K562 treated with DMSO at 1 percent for 4 hours (cell line): Measurements from ENCODE around the gene BTG2. TPM values are rescaled to one million over a fixed set of nuclear protein-coding genes. Genes with fewer than 3 reads are reported as not detected.

Experiments
- total RNA-seq: library from RNA; unstranded; fragments of 300-600 nt; gene quantifications from 2 replicates; pipeline ENCODE4 v1.2.3, GENCODE V29; 2022; ENCODE audit not compliant: insufficient read depth

The BTG2 gene, protein sequence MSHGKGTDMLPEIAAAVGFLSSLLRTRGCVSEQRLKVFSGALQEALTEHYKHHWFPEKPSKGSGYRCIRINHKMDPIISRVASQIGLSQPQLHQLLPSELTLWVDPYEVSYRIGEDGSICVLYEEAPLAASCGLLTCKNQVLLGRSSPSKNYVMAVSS
- 11.5 and 11.8 TPM in 2 replicates for total RNA-seq

GRCh38 chr1:203304919-203305808 lies at the start of gene BTG2:
BTG2 (plus strand) TSS chr1:203305519; CDS start chr1:203305607, 88 bp downstream.

GRCh38 chr1:203351037-203351625 lies 45.8 kb downstream of the BTG2 start, which contains the start of gene FMOD:
FMOD (minus strand) TSS chr1:203351122; CDS start chr1:203348270, 2,852 bp downstream.

Other genes with a start within 250 kb of the BTG2 start
- gene MYOG, start 219.5 kb upstream of the BTG2 start, total RNA-seq, result not detected in 2 replicates
- gene ADORA1, start 177.8 kb upstream of the BTG2 start, total RNA-seq, result not detected in 2 replicates
- gene MYBPH, start 129.7 kb upstream of the BTG2 start, total RNA-seq, result not detected in 2 replicates
- 0.75 TPM in 1 of 2 replicates, not detected in the other for gene CHI3L1, start 118.8 kb upstream of the BTG2 start, total RNA-seq
- not detected in 2 replicates for gene CHIT1, start 75.8 kb upstream of the BTG2 start, total RNA-seq
- not detected in 2 replicates for gene FMOD, start 45.6 kb downstream of the BTG2 start, total RNA-seq
- not detected in 2 replicates for gene PRELP, start 170.3 kb downstream of the BTG2 start, total RNA-seq
- gene OPTC, start 188.6 kb downstream of the BTG2 start, total RNA-seq, result not detected in 2 replicates